Adrenal gland (tissue), 12 donors: ENCODE measurements around the gene CLDN9. TPM values are rescaled to one million over a fixed set of nuclear protein-coding genes. Genes with fewer than 3 reads are reported as not detected.

Source experiments
- DNase-seq, 7 donors: peaks; one replicate each; pipeline ENCODE4 v3.0.0-alpha.2; 2019 to 2020
- H3K27ac ChIP-seq, 5 donors: fragments of 200-600 bp; sonication (generic) in 4 of 5; 1 replicate in 3 of 5; 2 replicates in 2 of 5; pipeline versions ENCODE4 v1.5.1 to v1.8.0; 2016 to 2020; ENCODE audit warnings: mild to moderate bottlenecking in 1 of 5
- H3K27me3 ChIP-seq: fragments of 200-600 bp; 2 replicates; pipeline ENCODE4 v1.8.0; 2021
- H3K36me3 ChIP-seq, 2 donors: fragments of 200-600 bp; replicated peaks in 1 of 2; 1 replicate in 1 of 2; 2 replicates in 1 of 2; pipeline versions ENCODE4 v1.5.1 to v1.8.0; 2018 to 2022
- H3K4me1 ChIP-seq, 2 donors: fragments of 200-600 bp; replicated peaks in 1 of 2; 1 replicate in 1 of 2; 2 replicates in 1 of 2; pipeline versions ENCODE4 v1.5.1 to v1.8.0; 2018 to 2021
- H3K4me3 ChIP-seq, 4 donors: fragments of 200-600 bp; sonication (generic) in 3 of 4; one replicate each; pipeline ENCODE4 v1.5.1; 2016 to 2018
- H3K9me3 ChIP-seq, 3 donors: fragments of 200-600 bp; sonication (generic) in 1 of 3; replicated peaks in 1 of 3; 1 replicate in 2 of 3; 2 replicates in 1 of 3; pipeline versions ENCODE4 v1.5.1 to v1.8.0; 2016 to 2021
- POLR2A ChIP-seq, 2 donors: fragments of 450-650 bp; IDR thresholded peaks; one replicate each; pipeline ENCODE4 v1.6.1; 2017; ENCODE audit warnings: antibody characterized with exemption in 2 of 2, mild to moderate bottlenecking in 2 of 2, moderate library complexity in 1 of 2
- WGBS, 4 donors: extraction: QIAGEN DNeasy Blood & Tissue Kit in 2 of 4; methylation state at CpG; one replicate each; pipeline versions ENCODE4 v1.1.5 to v1.1.7; 2013 to 2017; 5-methylcytosine and 5-hydroxymethylcytosine counted together
- intact Hi-C, 2 donors: fragments of 100-400 bp; cut with DNase I; formaldehyde crosslinking; loops; one replicate each; pipeline versions ENCODE4 v1.14.1 to v1.15.0; 2022 to 2023
- polyA plus RNA-seq, 3 donors: library from polyadenylated mRNA; stranded (reverse); fragments of 200-250 nt in 2 of 3; fragments of 350-450 nt in 1 of 3; fragmentation: Illumina TruSeq in 1 of 3; extraction: RNeasy Lipid Tissue Mini Kit (QIAGEN cat#74804) in 1 of 3; gene quantifications; one replicate each; pipeline ENCODE4 v1.2.3, GENCODE V29; 2013 to 2014
- total RNA-seq, 9 donors: library from RNA; depleted of rRNA in 4 of 9; stranded (reverse); fragments of >200 nt in 4 of 9; fragments of 120-200 nt in 1 of 9; fragmentation: NEBNext Ultra II Directional in 1 of 9; extraction: Animal tissue kit (Norgen Biotek cat#: 25700) in 1 of 9; gene quantifications; one replicate each; pipeline versions ENCODE4 v1.1.0 to v1.2.4, GENCODE V29; 2013 to 2023
- TF ChIP-seq, protein P1 (sequence below), 6 experiments: fragments of 450-650 bp in 4 of 6; fragments of 200-600 bp in 2 of 6; sonication (generic) in 1 of 6; IDR thresholded peaks; 1 replicate in 5 of 6; 2 replicates in 1 of 6; pipeline versions ENCODE4 v1.5.1 to v1.8.0; 2016 to 2021; ENCODE audit warnings: antibody characterized with exemption in 6 of 6, mild to moderate bottlenecking in 2 of 6, moderate library complexity in 1 of 6
- donor health status: healthy with polysubstance abuse.
- donor health status: Bipolar disorder and iron deficiency.
- donor health status: DM: yes; HTN: yes; CAD: no.
- donor health status: DM: no; HTN: no; CAD: no.
- donor health status: DM: no; HTN: no; CAD: no.
- donor health status: DM: yes; HTN: yes; CAD: no.

Gene CLDN9
- total and polyA plus RNA-seq, 12 donors: 0.28 to 1.4 (median 0.32) TPM; not detected in 8

DNA sequence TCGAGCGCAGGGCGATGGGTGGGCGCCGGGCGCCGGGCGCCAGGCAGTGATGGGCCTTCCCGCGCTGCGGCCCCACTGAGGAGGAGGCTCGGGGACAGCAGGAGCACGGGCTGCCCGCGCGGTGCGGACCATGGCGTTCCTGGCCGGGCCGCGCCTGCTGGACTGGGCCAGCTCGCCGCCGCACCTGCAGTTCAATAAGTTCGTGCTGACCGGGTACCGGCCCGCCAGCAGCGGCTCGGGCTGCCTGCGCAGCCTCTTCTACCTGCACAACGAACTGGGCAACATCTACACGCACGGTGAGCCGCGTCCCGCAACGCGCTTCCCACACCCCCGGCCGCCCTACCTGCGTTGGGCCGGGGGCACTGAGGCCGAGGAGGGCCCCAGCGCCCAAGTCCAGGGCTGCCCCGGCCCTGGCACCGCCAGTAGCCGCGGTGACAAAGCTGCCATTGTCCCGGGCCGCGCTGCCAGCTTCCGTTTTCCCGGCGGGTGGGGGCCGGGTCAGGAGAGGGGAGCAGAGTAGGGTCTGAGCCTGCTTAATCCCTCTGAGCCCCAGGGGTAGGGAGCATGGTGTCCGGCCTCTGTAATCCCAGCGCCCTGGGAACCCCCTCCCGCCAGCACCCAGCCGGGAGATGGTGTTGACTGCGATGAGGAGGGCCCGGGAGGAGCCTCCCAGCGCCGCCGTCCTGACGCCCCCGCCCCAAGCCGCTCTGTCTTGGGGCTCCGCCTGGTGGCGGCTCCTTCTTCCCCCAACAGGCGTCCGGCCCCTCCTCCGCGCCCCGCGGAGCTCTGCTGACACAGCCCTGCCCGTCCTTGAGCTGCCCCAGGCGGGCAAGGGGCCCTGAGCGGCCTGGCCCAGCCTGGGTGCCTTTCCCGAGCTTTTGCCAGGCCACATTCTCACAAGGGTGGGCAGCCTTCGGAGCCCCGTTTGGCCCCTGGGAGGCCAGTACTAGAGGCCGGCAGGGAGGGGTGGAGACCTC is 42.9 kb upstream of the CLDN9 start:
- intact Hi-C loops: no loop called here
- 1 to 10% (median 2%) methylated on average over 8 to 83 of the region's 83 CpGs for WGBS, 4 donors
- no peaks in the 10 kb centered on the region for H3K9me3 ChIP-seq
- peaks cover 33% of the 10 kb centered on the region for H3K27me3 ChIP-seq
- TF ChIP-seq, protein P1, sequence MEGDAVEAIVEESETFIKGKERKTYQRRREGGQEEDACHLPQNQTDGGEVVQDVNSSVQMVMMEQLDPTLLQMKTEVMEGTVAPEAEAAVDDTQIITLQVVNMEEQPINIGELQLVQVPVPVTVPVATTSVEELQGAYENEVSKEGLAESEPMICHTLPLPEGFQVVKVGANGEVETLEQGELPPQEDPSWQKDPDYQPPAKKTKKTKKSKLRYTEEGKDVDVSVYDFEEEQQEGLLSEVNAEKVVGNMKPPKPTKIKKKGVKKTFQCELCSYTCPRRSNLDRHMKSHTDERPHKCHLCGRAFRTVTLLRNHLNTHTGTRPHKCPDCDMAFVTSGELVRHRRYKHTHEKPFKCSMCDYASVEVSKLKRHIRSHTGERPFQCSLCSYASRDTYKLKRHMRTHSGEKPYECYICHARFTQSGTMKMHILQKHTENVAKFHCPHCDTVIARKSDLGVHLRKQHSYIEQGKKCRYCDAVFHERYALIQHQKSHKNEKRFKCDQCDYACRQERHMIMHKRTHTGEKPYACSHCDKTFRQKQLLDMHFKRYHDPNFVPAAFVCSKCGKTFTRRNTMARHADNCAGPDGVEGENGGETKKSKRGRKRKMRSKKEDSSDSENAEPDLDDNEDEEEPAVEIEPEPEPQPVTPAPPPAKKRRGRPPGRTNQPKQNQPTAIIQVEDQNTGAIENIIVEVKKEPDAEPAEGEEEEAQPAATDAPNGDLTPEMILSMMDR (IDR thresholded peaks at IDR 0.05): peak; percentile 31 to 56 (median 48)
- peak in 1 of 2 donors; percentile 44 for TF ChIP-seq POLR2A (IDR thresholded peaks at IDR 0.05)
- no peaks in the 10 kb centered on the region for H3K36me3 ChIP-seq
- H3K4me3 ChIP-seq: peak overlapping the region; percentile 22 to 93 (median 76)
- H3K4me1 ChIP-seq: peaks cover 8 to 24% of the 10 kb centered on the region in 2 donors
- peak overlapping the region in 4 of 5 donors; percentile 19 to 77 (median 34) for H3K27ac ChIP-seq
- peak; percentile 76 to 84 (median 82) for DNase-seq

DNA sequence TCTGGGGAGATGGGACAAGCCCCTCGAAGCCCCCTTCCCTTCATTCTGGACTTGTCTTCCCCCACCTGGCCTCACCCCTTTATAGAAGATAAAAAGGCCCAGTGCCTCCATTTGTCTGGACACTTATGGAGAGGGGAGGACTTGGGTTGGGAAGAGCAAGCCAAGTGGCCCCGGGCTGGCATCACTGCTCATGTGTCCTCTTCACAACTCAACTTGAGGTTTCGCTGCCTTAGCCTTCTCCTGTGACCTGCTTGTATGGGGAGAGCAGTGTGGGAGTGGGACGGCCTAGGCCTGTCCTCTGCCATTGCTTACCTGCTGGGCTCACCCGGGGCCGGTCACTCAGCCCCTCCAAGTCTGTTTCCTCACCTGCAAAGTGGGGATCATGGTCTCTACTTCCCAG is 42.2 kb upstream of the CLDN9 start:
- intact Hi-C loops: no loop called here
- Histone ChIP-seq H3K9me3 (no peaks in the 10 kb centered on the region), H3K27ac (no peak overlapping the region), H3K27me3 (peaks cover 27% of the 10 kb centered on the region), H3K4me3 (peak overlapping the region in 1 of 4 donors; percentile 93), H3K4me1 (peaks cover 5 to 21% of the 10 kb centered on the region in 2 donors), H3K36me3 (no peaks in the 10 kb centered on the region)
- TF ChIP-seq POLR2A (IDR thresholded peaks at IDR 0.05): no peak
- TF ChIP-seq, protein P1 (IDR thresholded peaks at IDR 0.05): no peak
- WGBS, 4 donors: 71 to 90% (median 81%) methylated on average over 2 to 6 of the region's 6 CpGs
- DNase-seq: no peak

DNA sequence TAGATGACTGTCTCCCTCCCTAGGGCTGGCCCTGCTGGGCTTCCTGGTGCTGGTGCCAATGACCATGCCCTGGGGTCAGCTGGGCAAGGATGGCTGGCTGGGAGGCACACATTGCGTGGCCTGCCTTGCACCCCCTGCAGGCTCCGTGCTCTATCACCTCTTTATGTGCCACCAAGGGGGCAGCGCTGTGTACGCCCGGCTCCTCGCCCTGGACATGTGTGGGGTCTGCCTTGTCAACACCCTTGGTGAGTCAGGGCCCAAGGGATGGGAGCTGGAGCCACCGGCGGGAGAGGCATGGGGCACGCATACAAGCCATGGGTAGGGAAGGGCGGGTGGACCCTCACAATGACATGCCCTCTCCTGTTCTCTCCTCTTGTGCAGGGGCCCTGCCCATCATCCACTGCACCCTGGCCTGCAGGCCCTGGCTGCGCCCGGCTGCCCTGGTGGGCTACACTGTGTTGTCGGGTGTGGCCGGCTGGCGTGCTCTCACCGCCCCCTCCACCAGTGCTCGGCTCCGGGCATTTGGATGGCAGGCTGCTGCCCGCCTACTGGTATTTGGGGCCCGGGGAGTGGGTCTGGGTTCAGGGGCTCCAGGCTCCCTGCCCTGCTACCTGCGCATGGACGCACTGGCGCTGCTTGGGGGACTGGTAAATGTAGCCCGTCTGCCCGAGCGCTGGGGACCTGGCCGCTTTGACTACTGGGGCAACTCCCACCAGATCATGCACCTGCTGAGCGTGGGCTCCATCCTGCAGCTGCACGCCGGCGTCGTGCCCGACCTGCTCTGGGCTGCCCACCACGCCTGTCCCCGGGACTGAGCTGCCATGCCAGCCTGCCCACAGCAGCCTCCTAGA is 41.4 kb upstream of the CLDN9 start:
- H3K4me1 ChIP-seq: peaks cover 5 to 21% of the 10 kb centered on the region in 2 donors
- 91 to 95% (median 94%) methylated on average over 8 to 35 of the region's 35 CpGs for WGBS, 4 donors
- H3K27me3 ChIP-seq: peaks cover 19% of the 10 kb centered on the region
- intact Hi-C loops: no loop called here
- no peaks in the 10 kb centered on the region for H3K9me3 ChIP-seq
- no peak for TF ChIP-seq POLR2A (IDR thresholded peaks at IDR 0.05)
- TF ChIP-seq, protein P1 (IDR thresholded peaks at IDR 0.05): no peak
- H3K27ac ChIP-seq: no peak overlapping the region
- H3K4me3 ChIP-seq: no peak overlapping the region
- DNase-seq: peak in 1 of 7 donors; percentile 18
- H3K36me3 ChIP-seq: no peaks in the 10 kb centered on the region
